Psoas muscle (tissue), 8 donors: ENCODE measurements around the gene RGS8. TPM values are rescaled to one million over a fixed set of nuclear protein-coding genes. Genes with fewer than 3 reads are reported as not detected.

Experiments
- ATAC-seq, 4 donors: fragments of 200-7000 bp; cut with Tn5 transposase; one replicate each; pipeline ENCODE4 v1.9.1; 2020; ENCODE audit warnings: moderate library complexity in 3 of 4, mild to moderate bottlenecking in 2 of 4
- DNase-seq, 2 donors: peaks; one replicate each; pipeline ENCODE4 v3.0.0-alpha.2; 2020
- H3K27ac ChIP-seq: fragments of 200-600 bp; one replicate; pipeline ENCODE4 v1.8.0; 2022
- H3K27me3 ChIP-seq, 3 donors: fragments of 200-600 bp in 1 of 3; one replicate each; pipeline versions ENCODE4 v1.6.1 to v1.8.0; 2013 to 2022; ENCODE audit warnings: low read length in 2 of 3, mild to moderate bottlenecking in 2 of 3, moderate library complexity in 1 of 3; ENCODE audit not compliant: insufficient read depth in 3 of 3
- H3K36me3 ChIP-seq, 2 donors: fragments of 200-600 bp in 1 of 2; one replicate each; pipeline versions ENCODE4 v1.6.1 to v1.8.0; 2013 to 2022; ENCODE audit warnings: low read depth in 1 of 2, mild to moderate bottlenecking in 1 of 2, moderate library complexity in 1 of 2; ENCODE audit not compliant: insufficient read depth in 1 of 2
- H3K4me1 ChIP-seq: fragments of 200-600 bp; one replicate; pipeline ENCODE4 v1.8.0; 2022
- H3K4me3 ChIP-seq: fragments of 200-600 bp; one replicate; pipeline ENCODE4 v1.8.0; 2022; ENCODE audit warnings: mild to moderate bottlenecking
- H3K9me3 ChIP-seq: fragments of 200-600 bp; one replicate; pipeline ENCODE4 v1.8.0; 2022
- WGBS, 3 donors: extraction: QIAGEN DNeasy Blood & Tissue Kit; methylation state at CpG; one replicate each; pipeline versions ENCODE4 v1.1.6 to v1.1.7; 2013; 5-methylcytosine and 5-hydroxymethylcytosine counted together
- intact Hi-C, 2 donors: fragments of 100-400 bp; cut with DNase I; formaldehyde crosslinking; loops; one replicate each; pipeline versions ENCODE4 v1.11.0 to v1.14.2; 2022
- polyA plus RNA-seq, 3 donors: library from polyadenylated mRNA; stranded (reverse); fragments of 200-250 nt; gene quantifications; one replicate each; pipeline ENCODE4 v1.2.3, GENCODE V29; 2013
- total RNA-seq, 4 donors: library from RNA; stranded (reverse); fragmentation: NEBNext Ultra II Directional in 2 of 4; extraction: Animal tissue kit (Norgen Biotek cat#: 25700) in 2 of 4; gene quantifications; one replicate each; pipeline versions ENCODE4 v1.2.1 to v1.2.4, GENCODE V29; 2021 to 2023
- TF ChIP-seq, protein P1 (sequence below): fragments of 200-600 bp; IDR thresholded peaks from one replicate; pipeline ENCODE4 v1.8.0; 2022; ENCODE audit warnings: antibody characterized with exemption
- donor health status: healthy with polysubstance abuse.
- donor health status: DM: no; HTN: no; CAD: no; lungs with moderate emphysema.
- donor health status: Bipolar disorder and iron deficiency.
- donor health status: healthy.
- donor health status: DM: yes; HTN: yes; CAD: no.
- donor health status: DM: no; HTN: no; CAD: no.
- donor health status: DM: no; HTN: no; CAD: no.
- donor health status: DM: yes; HTN: yes; CAD: no.

Gene RGS8
- total and polyA plus RNA-seq, 7 donors = under 0.01 to 0.01 TPM; not detected in 5

GRCh38 chr1:182641561-182641960, 42.8 kb downstream of the RGS8 start:
- no peak for ATAC-seq
- Histone ChIP-seq H3K4me1 (no peaks in the 10 kb centered on the region), H3K4me3 (no peak overlapping the region), H3K27me3 (no peaks in the 10 kb centered on the region), H3K27ac (no peak overlapping the region), H3K36me3 (no peaks in the 10 kb centered on the region), H3K9me3 (no peaks in the 10 kb centered on the region)
- intact Hi-C loops = no loop called here
- WGBS, 3 donors = 93 to 95% (median 94%) methylated on average over 5 of the region's 5 CpGs
- TF ChIP-seq, protein P1, sequence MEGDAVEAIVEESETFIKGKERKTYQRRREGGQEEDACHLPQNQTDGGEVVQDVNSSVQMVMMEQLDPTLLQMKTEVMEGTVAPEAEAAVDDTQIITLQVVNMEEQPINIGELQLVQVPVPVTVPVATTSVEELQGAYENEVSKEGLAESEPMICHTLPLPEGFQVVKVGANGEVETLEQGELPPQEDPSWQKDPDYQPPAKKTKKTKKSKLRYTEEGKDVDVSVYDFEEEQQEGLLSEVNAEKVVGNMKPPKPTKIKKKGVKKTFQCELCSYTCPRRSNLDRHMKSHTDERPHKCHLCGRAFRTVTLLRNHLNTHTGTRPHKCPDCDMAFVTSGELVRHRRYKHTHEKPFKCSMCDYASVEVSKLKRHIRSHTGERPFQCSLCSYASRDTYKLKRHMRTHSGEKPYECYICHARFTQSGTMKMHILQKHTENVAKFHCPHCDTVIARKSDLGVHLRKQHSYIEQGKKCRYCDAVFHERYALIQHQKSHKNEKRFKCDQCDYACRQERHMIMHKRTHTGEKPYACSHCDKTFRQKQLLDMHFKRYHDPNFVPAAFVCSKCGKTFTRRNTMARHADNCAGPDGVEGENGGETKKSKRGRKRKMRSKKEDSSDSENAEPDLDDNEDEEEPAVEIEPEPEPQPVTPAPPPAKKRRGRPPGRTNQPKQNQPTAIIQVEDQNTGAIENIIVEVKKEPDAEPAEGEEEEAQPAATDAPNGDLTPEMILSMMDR = no peak
- DNase-seq = no peak

DNA sequence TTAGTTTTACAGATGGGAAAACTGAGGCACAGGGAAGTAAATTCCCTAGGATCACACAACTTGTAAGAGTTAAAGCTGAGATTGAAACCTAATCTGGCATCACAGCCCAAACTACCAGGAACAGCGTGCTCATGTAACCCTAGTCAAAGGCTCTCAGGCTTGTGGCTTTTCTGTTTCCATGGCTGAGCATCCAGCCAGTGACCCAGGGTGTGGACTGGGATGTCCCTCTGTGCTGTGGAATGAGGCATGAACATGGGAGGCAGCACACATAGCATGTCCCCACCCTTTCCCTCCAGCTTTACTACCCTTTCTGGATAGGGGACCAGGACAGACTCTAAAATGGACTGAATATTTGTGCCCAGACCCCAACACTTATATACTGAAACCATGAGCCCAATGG, 45.1 kb downstream of the RGS8 start:
- Histone ChIP-seq H3K27ac (no peak overlapping the region), H3K9me3 (no peaks in the 10 kb centered on the region), H3K4me3 (no peak overlapping the region), H3K36me3 (no peaks in the 10 kb centered on the region), H3K27me3 (no peaks in the 10 kb centered on the region), H3K4me1 (no peaks in the 10 kb centered on the region)
- WGBS, 3 donors = 25 to 61% (median 48%) methylated on average over 1 of the region's 1 CpG
- TF ChIP-seq, protein P1 = no peak
- DNase-seq (no peak), ATAC-seq (no peak)
- intact Hi-C loops = no loop called here

GRCh38 chr1:182637769-182638168, 46.6 kb downstream of the RGS8 start:
- DNase-seq (no peak), ATAC-seq (no peak)
- Histone ChIP-seq H3K36me3 (no peaks in the 10 kb centered on the region), H3K27me3 (no peaks in the 10 kb centered on the region), H3K9me3 (no peaks in the 10 kb centered on the region), H3K4me1 (no peaks in the 10 kb centered on the region), H3K4me3 (no peak overlapping the region), H3K27ac (no peak overlapping the region)
- 83 to 92% (median 86%) methylated on average over 5 of the region's 5 CpGs for WGBS, 3 donors
- intact Hi-C loops = no loop called here
- TF ChIP-seq, protein P1 = no peak

DNA sequence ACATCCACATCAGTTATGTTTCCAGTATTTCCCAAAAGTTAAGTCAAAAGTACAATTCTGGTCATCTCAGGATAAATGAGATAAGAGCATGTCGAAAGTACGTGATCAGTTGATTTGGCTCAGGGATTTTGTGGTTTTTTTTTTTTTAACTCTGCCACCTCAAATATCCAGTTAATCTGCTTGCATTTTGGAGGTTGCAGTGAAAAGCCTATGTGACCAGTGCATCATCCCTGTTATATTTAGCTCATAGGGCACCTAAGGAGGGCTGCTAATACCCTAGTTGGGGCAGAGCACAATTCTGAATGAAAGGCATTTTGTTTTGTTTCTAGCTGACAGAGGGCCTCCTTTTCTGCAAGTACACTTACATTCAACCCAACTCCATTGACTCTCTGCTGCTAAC, 48.5 kb downstream of the RGS8 start:
- no peaks in the 10 kb centered on the region for H3K36me3 ChIP-seq
- TF ChIP-seq, protein P1 = no peak
- no peaks in the 10 kb centered on the region for H3K27me3 ChIP-seq
- H3K9me3 ChIP-seq = no peaks in the 10 kb centered on the region
- H3K4me1 ChIP-seq = no peaks in the 10 kb centered on the region
- 81 to 90% (median 89%) methylated on average over 2 of the region's 2 CpGs for WGBS, 3 donors
- no peak overlapping the region for H3K4me3 ChIP-seq
- DNase-seq (no peak), ATAC-seq (no peak)
- intact Hi-C loops = no loop called here
- no peak overlapping the region for H3K27ac ChIP-seq

Other genes with a start within 250 kb of the RGS8 start
- gene RGSL1, start 234.4 kb downstream of the RGS8 start, total RNA-seq = not detected
- not detected for gene RGSL1, start 234.4 kb downstream of the RGS8 start, polyA plus RNA-seq
- 1 to 10 TPM; 1.5 to 4.4 (median 2.1) TPM for gene RNASEL, start 95.3 kb downstream of the RGS8 start, total RNA-seq
- gene RNASEL, start 95.3 kb downstream of the RGS8 start, polyA plus RNA-seq = 1 to 10 TPM in 1 of 3 donors, under 1 TPM in 2; 0.61 to 3.4 (median 0.82) TPM
- gene RGS16, start 80.2 kb downstream of the RGS8 start, total RNA-seq = 10 to 100 TPM in 2 of 4 donors, 1 to 10 TPM in 2; 1.2 to 17.5 (median 6.9) TPM
- 10 to 100 TPM in 1 of 3 donors, under 1 TPM in 2; 0.72 to 22.5 (median 0.86) TPM for gene RGS16, start 80.2 kb downstream of the RGS8 start, polyA plus RNA-seq
- gene NPL, start 105.2 kb upstream of the RGS8 start, total RNA-seq = 1 to 10 TPM; 2.9 to 6.7 (median 5.5) TPM
- 1 to 10 TPM; 2.2 to 4.3 (median 2.7) TPM for gene NPL, start 105.2 kb upstream of the RGS8 start, polyA plus RNA-seq
- 10 to 100 TPM; 55.9 to 58.7 (median 56.8) TPM for gene DHX9, start 154.8 kb upstream of the RGS8 start, total RNA-seq
- 10 to 100 TPM; 31.8 to 60.3 (median 49.5) TPM for gene DHX9, start 154.8 kb upstream of the RGS8 start, polyA plus RNA-seq